CD4-positive, alpha-beta T cell (primary cell): Measurements from ENCODE around the gene NDC1. TPM values are rescaled to one million over a fixed set of nuclear protein-coding genes. Genes with fewer than 3 reads are reported as not detected.

Experiments used
- ATAC-seq: fragments of 200-7000 bp; cut with Tn5 transposase; one replicate; pipeline ENCODE4 v1.10.0; 2022; ENCODE audit warnings: mild to moderate bottlenecking; ENCODE audit not compliant: poor library complexity
- CTCF ChIA-PET: fragments of 350-600 bp; sonication (Branson Sonifier 250); formaldehyde crosslinking; loops from one replicate; lab custom pipeline; 2021; ENCODE audit warnings: antibody characterized with exemption, inconsistent platforms; lab: Charles Lee
- POLR2A ChIA-PET: fragments of 350-600 bp; sonication (Branson Sonifier 250); formaldehyde crosslinking; loops from one replicate; lab custom pipeline; 2021; ENCODE audit warnings: antibody characterized with exemption, inconsistent platforms; lab: Charles Lee
- DNase-seq, 14 experiments: peaks; one replicate each; pipeline ENCODE4 v3.0.0-alpha.2; 2013 to 2020; ENCODE audit warnings: mixed read lengths in 2 of 14
- H3K27ac ChIP-seq, 2 donors: one replicate each; pipeline versions ENCODE4 v1.5.1 to v1.7.0; 2013; ENCODE audit warnings: low read length in 2 of 2, low read depth in 1 of 2, mild to moderate bottlenecking in 1 of 2
- H3K27me3 ChIP-seq, 2 experiments: 1 replicate in 1 of 2; 2 replicates in 1 of 2; pipeline versions ENCODE4 v1.6.1 to v1.7.0; 2013; ENCODE audit warnings: low read length in 2 of 2, control low read depth in 1 of 2, mild to moderate bottlenecking in 1 of 2, moderate library complexity in 1 of 2; ENCODE audit not compliant: insufficient read depth in 2 of 2, control insufficient read depth in 1 of 2
- H3K36me3 ChIP-seq: one replicate; pipeline ENCODE4 v1.6.1; 2013; ENCODE audit warnings: low read length, control low read depth; ENCODE audit not compliant: insufficient read depth
- H3K4me1 ChIP-seq: one replicate; pipeline ENCODE4 v1.6.1; 2013; ENCODE audit warnings: low read length, control low read depth; ENCODE audit not compliant: insufficient read depth
- H3K4me3 ChIP-seq: one replicate; pipeline ENCODE4 v1.5.1; 2013; ENCODE audit warnings: mild to moderate bottlenecking, low read length, moderate library complexity
- H3K9me3 ChIP-seq, 2 experiments: 1 replicate in 1 of 2; 2 replicates in 1 of 2; pipeline versions ENCODE4 v1.6.1 to v1.7.0; 2013; ENCODE audit warnings: low read length in 2 of 2, mild to moderate bottlenecking in 2 of 2, control low read depth in 1 of 2, moderate library complexity in 1 of 2; ENCODE audit not compliant: control insufficient read depth in 1 of 2, insufficient read depth in 1 of 2
- H3K27ac Mint-ChIP-seq: one replicate; pipeline ENCODE4 v1.8.0; 2020; ENCODE audit warnings: mixed read lengths
- H3K27me3 Mint-ChIP-seq: one replicate; pipeline ENCODE4 v1.8.0; 2021; ENCODE audit warnings: mixed read lengths
- H3K36me3 Mint-ChIP-seq: one replicate; pipeline ENCODE4 v1.8.0; 2021; ENCODE audit warnings: low read depth, mixed read lengths
- H3K4me1 Mint-ChIP-seq: one replicate; pipeline ENCODE4 v1.8.0; 2021; ENCODE audit warnings: low read depth, mixed read lengths
- H3K4me3 Mint-ChIP-seq: one replicate; pipeline ENCODE4 v1.8.0; 2020; ENCODE audit warnings: mild to moderate bottlenecking, mixed read lengths
- H3K9me3 Mint-ChIP-seq: one replicate; pipeline ENCODE4 v1.8.0; 2020; ENCODE audit warnings: mixed read lengths
- intact Hi-C, 2 experiments: fragments of 100-400 bp; cut with DNase I in 1 of 2; cut with micrococcal nuclease in 1 of 2; formaldehyde crosslinking; loops; one replicate each; pipeline versions ENCODE4 v1.15.1 to v1.9.0; 2023 to 2025; cut with DNase I, micrococcal nuclease
- total RNA-seq, 174 experiments: library from RNA in 2 of 174; stranded (reverse) in 2 of 174; gene quantifications; one replicate each; pipeline ENCODE4 v1.2.3 and lab custom pipeline; 2021 to 2026
- TF ChIP-seq, protein P1 (sequence below): fragments of 200-600 bp; IDR thresholded peaks from one replicate; pipeline ENCODE4 v1.8.0; 2022; ENCODE audit warnings: antibody characterized with exemption, mild to moderate bottlenecking

NDC1 gene
- total RNA-seq, 2 experiments from 2014 or later, result 5.4 to 8.1 TPM

DNA sequence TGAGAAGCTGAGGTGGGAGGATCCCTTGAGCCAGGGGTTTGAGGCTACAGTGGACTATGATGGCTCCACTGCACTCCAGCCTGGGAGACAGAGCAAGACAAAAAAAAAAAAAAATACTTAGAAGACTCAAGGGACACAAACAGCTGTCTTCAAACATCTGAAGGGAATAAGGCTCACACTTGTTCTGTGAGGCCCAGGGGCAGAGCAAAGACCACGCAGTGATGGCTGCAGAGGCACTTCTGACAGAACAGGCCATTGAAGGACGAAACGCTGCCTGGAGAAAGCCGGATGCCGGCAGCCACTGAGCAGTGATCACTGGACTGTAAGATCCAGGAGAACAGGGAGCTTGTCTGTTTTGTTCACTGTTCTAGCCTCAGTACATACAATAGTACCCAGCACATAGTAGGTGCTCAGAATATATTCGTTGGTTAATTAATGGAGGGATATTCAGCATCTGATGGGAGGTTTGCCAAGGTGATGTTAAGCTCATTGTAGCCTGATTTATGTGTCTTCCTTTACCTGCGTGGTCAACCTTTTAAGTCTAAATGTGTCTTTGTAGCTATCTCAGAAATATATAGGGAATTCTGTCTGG is 12.1 kb upstream of the NDC1 start:
- POLR2A ChIA-PET, result no interaction called here
- H3K4me1 Mint-ChIP-seq, result no peaks in the 10 kb centered on the region

DNA sequence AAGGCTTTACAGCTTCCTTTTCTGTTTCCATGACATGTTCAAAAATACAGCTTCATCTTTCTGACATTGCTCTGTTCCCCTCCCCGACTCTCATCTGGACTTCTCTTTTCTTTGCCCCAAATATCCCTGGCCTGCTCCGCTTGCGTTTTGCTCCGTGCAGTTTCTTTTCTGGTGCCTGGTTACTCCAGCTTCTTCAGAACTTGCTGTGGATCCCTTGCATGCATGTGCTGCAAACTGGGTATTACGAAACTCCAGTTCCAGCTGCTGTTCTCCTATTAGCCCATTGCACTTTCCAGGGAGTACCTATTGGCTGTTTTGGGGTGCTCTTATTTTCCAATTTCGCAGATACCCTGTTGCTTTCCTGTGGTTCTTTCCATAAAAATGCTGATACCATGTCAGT is 9.9 kb upstream of the NDC1 start:
- peaks cover 2% of the 10 kb centered on the region for H3K36me3 ChIP-seq
- H3K27ac ChIP-seq, result no peak overlapping the region
- intact Hi-C loops, result no loop called here
- H3K27me3 ChIP-seq, result no peaks in the 10 kb centered on the region
- no peaks in the 10 kb centered on the region for H3K4me1 Mint-ChIP-seq
- no peaks in the 10 kb centered on the region for H3K9me3 ChIP-seq
- H3K36me3 Mint-ChIP-seq, result peaks cover 28% of the 10 kb centered on the region
- H3K27ac Mint-ChIP-seq, result no peak overlapping the region
- ATAC-seq, result no peak
- H3K27me3 Mint-ChIP-seq, result no peaks in the 10 kb centered on the region
- ChIA-PET CTCF (interaction anchor here (1.5 to 2.7 kb wide), 2 partner anchors 13 to 111 kb away, joined by 3 to 6 read pairs; no protein-coding TSS in a partner anchor), POLR2A (no interaction called here)
- DNase-seq, result no peak
- no peaks in the 10 kb centered on the region for H3K9me3 Mint-ChIP-seq
- H3K4me3 ChIP-seq, result no peak overlapping the region
- no peaks in the 10 kb centered on the region for H3K4me1 ChIP-seq
- H3K4me3 Mint-ChIP-seq, result no peak overlapping the region
- TF ChIP-seq, protein P1, sequence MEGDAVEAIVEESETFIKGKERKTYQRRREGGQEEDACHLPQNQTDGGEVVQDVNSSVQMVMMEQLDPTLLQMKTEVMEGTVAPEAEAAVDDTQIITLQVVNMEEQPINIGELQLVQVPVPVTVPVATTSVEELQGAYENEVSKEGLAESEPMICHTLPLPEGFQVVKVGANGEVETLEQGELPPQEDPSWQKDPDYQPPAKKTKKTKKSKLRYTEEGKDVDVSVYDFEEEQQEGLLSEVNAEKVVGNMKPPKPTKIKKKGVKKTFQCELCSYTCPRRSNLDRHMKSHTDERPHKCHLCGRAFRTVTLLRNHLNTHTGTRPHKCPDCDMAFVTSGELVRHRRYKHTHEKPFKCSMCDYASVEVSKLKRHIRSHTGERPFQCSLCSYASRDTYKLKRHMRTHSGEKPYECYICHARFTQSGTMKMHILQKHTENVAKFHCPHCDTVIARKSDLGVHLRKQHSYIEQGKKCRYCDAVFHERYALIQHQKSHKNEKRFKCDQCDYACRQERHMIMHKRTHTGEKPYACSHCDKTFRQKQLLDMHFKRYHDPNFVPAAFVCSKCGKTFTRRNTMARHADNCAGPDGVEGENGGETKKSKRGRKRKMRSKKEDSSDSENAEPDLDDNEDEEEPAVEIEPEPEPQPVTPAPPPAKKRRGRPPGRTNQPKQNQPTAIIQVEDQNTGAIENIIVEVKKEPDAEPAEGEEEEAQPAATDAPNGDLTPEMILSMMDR, result no peak

More for the DNA sequence above, 12.1 kb upstream of the NDC1 start:
- ATAC-seq (no peak), DNase-seq (no peak)
- H3K9me3 ChIP-seq, result no peaks in the 10 kb centered on the region
- CTCF ChIA-PET, result interaction anchor here (1.0 to 2.7 kb wide), 2 partner anchors 11 to 35 kb away, joined by 3 to 6 read pairs; no protein-coding TSS in a partner anchor
- TF ChIP-seq, protein P1, result no peak
- H3K4me1 ChIP-seq, result no peaks in the 10 kb centered on the region
- no peaks in the 10 kb centered on the region for H3K9me3 Mint-ChIP-seq
- H3K4me3 Mint-ChIP-seq, result no peak overlapping the region
- intact Hi-C loops, result no loop called here
- H3K36me3 ChIP-seq, result peaks cover 15% of the 10 kb centered on the region
- peaks cover 46% of the 10 kb centered on the region for H3K36me3 Mint-ChIP-seq
- no peak overlapping the region for H3K4me3 ChIP-seq
- H3K27me3 Mint-ChIP-seq, result no peaks in the 10 kb centered on the region
- no peak overlapping the region for H3K27ac ChIP-seq
- H3K27ac Mint-ChIP-seq, result no peak overlapping the region
- H3K27me3 ChIP-seq, result no peaks in the 10 kb centered on the region

DNA sequence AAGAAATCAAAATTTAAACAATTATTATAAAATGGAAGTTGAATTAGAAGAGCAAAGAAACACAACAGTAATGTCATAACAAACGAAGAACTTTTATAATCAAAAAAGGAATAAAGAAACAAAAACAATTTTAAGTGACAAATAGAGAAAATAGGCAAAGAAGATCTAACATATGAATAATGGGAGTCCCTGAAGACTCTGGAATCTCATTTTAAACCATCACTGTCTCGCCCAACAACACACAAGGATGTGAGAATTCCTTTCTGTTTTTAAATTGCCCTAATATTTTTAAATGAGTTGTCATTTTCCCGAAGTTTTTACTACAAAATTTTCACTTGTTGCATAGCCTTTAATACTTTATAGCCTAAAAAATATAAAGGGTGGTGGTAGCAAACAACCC is 4.3 kb upstream of the NDC1 start:
- peaks cover 11% of the 10 kb centered on the region for H3K36me3 Mint-ChIP-seq
- no peaks in the 10 kb centered on the region for H3K9me3 Mint-ChIP-seq
- ChIA-PET CTCF (no interaction called here), POLR2A (no interaction called here)
- no peak overlapping the region for H3K27ac ChIP-seq
- TF ChIP-seq, protein P1, result no peak
- no peaks in the 10 kb centered on the region for H3K36me3 ChIP-seq
- H3K27me3 Mint-ChIP-seq, result no peaks in the 10 kb centered on the region
- intact Hi-C loops, result no loop called here
- ATAC-seq (no peak), DNase-seq (no peak)
- H3K4me1 Mint-ChIP-seq, result peaks cover 19% of the 10 kb centered on the region
- H3K4me3 ChIP-seq, result no peak overlapping the region
- peaks cover 0 to 10% of the 10 kb centered on the region in 2 experiments for H3K9me3 ChIP-seq
- H3K4me3 Mint-ChIP-seq, result no peak overlapping the region
- H3K27me3 ChIP-seq, result peaks cover 0 to 5% of the 10 kb centered on the region in 2 experiments
- peaks cover 1% of the 10 kb centered on the region for H3K4me1 ChIP-seq
- H3K27ac Mint-ChIP-seq, result no peak overlapping the region
